Occipital lobe (tissue), 3 donors: ENCODE results near the gene CYP21A2. TPM values are rescaled to one million over a fixed set of nuclear protein-coding genes. Genes with fewer than 3 reads are reported as not detected.

Source experiments
- DNase-seq: peaks from one replicate; lab custom pipeline; 2025; lab: John Stamatoyannopoulos, UW
- small RNA-seq: library from RNA; depleted of rRNA; stranded (forward); fragments of <200 nt; gene quantifications from one replicate; pipeline ENCODE3, GENCODE V24; 2014
- total RNA-seq: library from RNA; depleted of rRNA; stranded (reverse); fragments of >200 nt; gene quantifications from one replicate; pipeline ENCODE4 v1.2.3, GENCODE V29; 2014

The CYP21A2 gene
- total RNA-seq, 1 donor from 2014 or later: not detected

- DNase-seq: peak; percentile 42
Measured at GRCh38 chr6:32081168-32081990, 43.2 kb downstream of the CYP21A2 start.

GRCh38 chr6:32082478-32082877 is 44.3 kb downstream of the CYP21A2 start:
- DNase-seq: no peak

- no peak for DNase-seq
Measured at GRCh38 chr6:32082935-32083334, 44.7 kb downstream of the CYP21A2 start.

GRCh38 chr6:32083812-32084768 is 45.9 kb downstream of the CYP21A2 start:
- no peak for DNase-seq

- DNase-seq: no peak
Measured at GRCh38 chr6:32084780-32085179, 46.6 kb downstream of the CYP21A2 start.

GRCh38 chr6:32085759-32086459 is 47.7 kb downstream of the CYP21A2 start:
- no peak for DNase-seq

GRCh38 chr6:32086661-32087573 is 48.7 kb downstream of the CYP21A2 start:
- no peak for DNase-seq

GRCh38 chr6:32087574-32088486 is 49.6 kb downstream of the CYP21A2 start:
- no peak for DNase-seq

GRCh38 chr6:32088487-32089049 is 50.4 kb downstream of the CYP21A2 start:
- DNase-seq: no peak

GRCh38 chr6:32089082-32089828 is 51.0 kb downstream of the CYP21A2 start:
- DNase-seq: no peak

Small RNAs within 50 kb of the gene (small RNA-seq; reads per million reads assigned to genes)
- not detected for gene RNA5SP206

Other genes starting within 250 kb of the CYP21A2 start
- gene VARS1, start 242.7 kb upstream of the CYP21A2 start, total RNA-seq: 25.6 TPM
- 22.9 TPM for gene LSM2, start 231.4 kb upstream of the CYP21A2 start, total RNA-seq
- gene HSPA1L, start 223.1 kb upstream of the CYP21A2 start, total RNA-seq: 4.4 TPM
- 117 TPM for gene HSPA1A, start 222.9 kb upstream of the CYP21A2 start, total RNA-seq
- 121 TPM for gene HSPA1B, start 210.7 kb upstream of the CYP21A2 start, total RNA-seq
- gene NEU1, start 175.6 kb upstream of the CYP21A2 start, total RNA-seq: 20.3 TPM
- gene SLC44A4, start 159.4 kb upstream of the CYP21A2 start, total RNA-seq: not detected
- 83.9 TPM for gene EHMT2, start 140.7 kb upstream of the CYP21A2 start, total RNA-seq
- 25.6 TPM for gene ZBTB12, start 136.3 kb upstream of the CYP21A2 start, total RNA-seq
- gene C2, start 110.7 kb upstream of the CYP21A2 start, total RNA-seq: 4.7 TPM
- gene CFB, start 92.3 kb upstream of the CYP21A2 start, total RNA-seq: 0.62 TPM
- 37.4 TPM for gene NELFE, start 79.4 kb upstream of the CYP21A2 start, total RNA-seq
- 27.6 TPM for gene SKIC2, start 79.2 kb upstream of the CYP21A2 start, total RNA-seq
- 6.9 TPM for gene DXO, start 66.3 kb upstream of the CYP21A2 start, total RNA-seq
- gene C4A, start 56.4 kb upstream of the CYP21A2 start, total RNA-seq: 8.6 TPM
- 9.2 TPM for gene C4B, start 23.6 kb upstream of the CYP21A2 start, total RNA-seq
- gene TNXB, start 70.9 kb downstream of the CYP21A2 start, total RNA-seq: 2.5 TPM
- gene ATF6B, start 89.8 kb downstream of the CYP21A2 start, total RNA-seq: 15.4 TPM
- gene FKBPL, start 91.9 kb downstream of the CYP21A2 start, total RNA-seq: 3.3 TPM
- 0.78 TPM for gene PRRT1, start 113.5 kb downstream of the CYP21A2 start, total RNA-seq
- gene PPT2, start 115.7 kb downstream of the CYP21A2 start, total RNA-seq: 15.1 TPM
- 7.5 TPM for gene EGFL8, start 126.2 kb downstream of the CYP21A2 start, total RNA-seq
- 13.6 TPM for gene AGPAT1, start 137.7 kb downstream of the CYP21A2 start, total RNA-seq
- 71.7 TPM for gene RNF5, start 140.0 kb downstream of the CYP21A2 start, total RNA-seq
- gene AGER, start 145.8 kb downstream of the CYP21A2 start, total RNA-seq: 0.78 TPM
- gene PBX2, start 151.8 kb downstream of the CYP21A2 start, total RNA-seq: 18.1 TPM
- 0.78 TPM for gene GPSM3, start 154.2 kb downstream of the CYP21A2 start, total RNA-seq
- gene NOTCH4, start 185.7 kb downstream of the CYP21A2 start, total RNA-seq: 5.0 TPM